ENCODE measurements around the gene RSPH3.
"Not testable (repeated sequence)": the region's sequence is repeated elsewhere in the genome, so short reads cannot be mapped to it uniquely, and the experiment has no call there.

RSPH3 gene

DNA sequence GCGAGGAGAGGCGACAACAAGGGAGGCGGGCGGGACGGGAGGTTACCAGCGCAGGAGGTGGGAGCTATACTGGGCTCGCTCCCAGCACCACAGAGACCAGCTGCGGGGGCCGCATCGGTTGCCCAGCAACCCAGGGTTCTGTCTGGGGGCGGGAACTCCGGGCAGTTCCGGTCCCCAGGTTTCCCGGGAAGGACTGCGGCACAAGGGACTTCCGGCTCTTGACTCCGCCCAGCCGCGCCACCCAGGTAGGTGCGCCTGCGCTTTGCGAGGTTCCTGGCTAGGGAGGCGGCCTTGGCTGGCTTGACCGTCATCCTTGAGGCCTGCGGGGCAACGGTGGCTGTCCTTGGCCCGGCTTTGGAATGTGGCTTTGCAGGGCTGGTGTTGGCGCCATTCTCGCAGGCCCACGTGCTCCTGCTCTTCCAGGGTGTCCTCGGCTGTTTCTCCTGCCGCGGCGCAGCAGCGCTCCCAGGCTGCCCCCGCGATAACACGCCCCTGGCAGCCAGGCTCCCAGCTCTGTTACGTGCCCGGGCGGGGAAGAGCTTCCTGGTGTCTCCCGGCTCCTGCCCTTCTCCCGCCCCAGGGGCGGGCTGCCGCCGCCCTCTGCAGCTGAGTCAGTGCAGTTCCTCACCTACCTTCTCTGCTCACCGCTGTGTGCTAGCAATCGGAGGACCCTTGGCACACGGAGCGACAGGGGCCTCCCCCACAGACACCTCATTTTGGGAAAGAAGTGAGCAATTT is at the start of gene RSPH3:
TSS of gene RSPH3 (minus strand) at position 537 of the 738 bp plus-strand sequence. CDS start 652 bp downstream, outside the sequence.
- DNase-seq = peak; percentile 83

DNA sequence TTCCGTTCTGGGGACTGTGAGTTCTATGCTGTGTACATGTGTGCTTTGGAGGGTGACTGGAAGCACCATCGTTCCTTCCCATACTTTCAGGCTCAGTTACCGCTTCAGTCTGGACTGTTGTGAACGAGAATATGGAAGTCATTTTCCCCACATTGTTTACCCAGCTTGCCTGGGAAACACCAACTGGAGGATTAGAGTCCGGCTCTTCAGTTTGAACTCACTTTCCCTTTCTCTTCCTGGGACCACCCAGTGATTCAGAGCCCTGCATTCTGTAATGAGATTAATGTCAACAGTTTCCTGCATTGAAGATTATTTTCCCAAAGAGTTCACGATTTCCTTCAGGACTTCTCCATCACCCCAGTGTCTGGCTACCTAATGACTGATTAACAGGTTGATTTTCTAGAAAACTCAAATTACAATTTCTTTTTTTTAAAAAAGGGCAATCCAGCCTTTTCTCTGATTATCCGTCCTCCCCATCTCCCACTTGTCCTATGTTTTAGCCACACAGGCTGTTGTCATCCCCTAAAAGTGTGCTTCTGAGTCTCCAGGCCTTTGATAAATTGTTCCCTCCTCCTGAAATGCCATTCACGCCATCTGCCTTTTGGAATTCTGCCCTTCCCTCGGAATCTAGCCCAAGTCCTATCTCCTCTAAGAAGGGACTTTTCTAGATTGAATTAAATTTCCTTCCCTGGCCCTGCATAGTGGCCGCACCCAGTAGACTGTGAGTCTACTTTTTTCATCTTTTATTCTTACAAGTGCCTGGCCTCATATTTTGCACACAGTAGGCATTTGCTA is 48.1 kb upstream of the RSPH3 start:
- DNase-seq = no peak

DNA sequence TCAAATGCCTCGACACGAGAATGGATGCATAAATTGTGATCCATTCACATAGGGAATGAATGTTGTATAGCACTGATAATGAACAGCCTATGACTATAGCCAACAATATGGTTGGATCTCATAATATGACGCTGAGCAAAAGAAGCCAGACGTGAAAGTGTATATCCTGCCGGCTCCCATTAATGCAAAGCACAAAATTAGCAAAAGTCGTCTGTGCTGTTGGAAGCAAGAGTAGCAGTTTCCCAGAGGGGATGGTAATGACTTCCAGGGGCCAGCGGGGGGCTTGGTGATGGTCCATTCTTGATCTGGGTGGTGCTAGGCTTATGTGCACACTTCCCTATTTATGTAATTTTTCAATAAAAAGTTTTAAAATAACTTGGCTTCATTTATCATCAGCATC is 45.8 kb upstream of the RSPH3 start:
- no peak for DNase-seq

GRCh38 chr6:159044899-159045727 is 45.1 kb upstream of the RSPH3 start, which contains the start of gene TAGAP:
TAGAP (minus strand) TSS chr6:159044991; CDS start chr6:159044146, 845 bp downstream.
- DNase-seq = peak; percentile 85

- peak; percentile 40 for DNase-seq
These were observed 43.9 kb upstream of the RSPH3 start for GRCh38 chr6:159043947-159044346.

DNA sequence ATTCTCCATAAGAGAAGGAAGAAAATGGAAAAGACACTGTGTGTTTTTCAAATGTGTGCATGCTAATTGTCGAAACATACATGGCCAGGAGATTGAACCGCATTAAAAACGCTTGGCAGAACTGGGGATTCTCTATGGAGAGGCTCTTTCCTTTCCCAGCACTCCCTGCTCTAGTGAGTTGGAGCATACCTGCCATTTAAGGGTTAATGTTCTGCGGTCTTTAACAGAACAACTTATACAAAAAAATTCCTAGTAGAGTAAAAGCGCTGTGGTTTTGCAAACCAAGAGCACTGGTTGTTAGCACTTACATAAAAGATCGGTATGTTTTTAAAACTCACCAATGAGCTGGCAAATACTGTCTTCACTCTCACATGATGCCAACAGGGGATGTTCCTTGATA is 43.2 kb upstream of the RSPH3 start:
- DNase-seq = no peak

DNA sequence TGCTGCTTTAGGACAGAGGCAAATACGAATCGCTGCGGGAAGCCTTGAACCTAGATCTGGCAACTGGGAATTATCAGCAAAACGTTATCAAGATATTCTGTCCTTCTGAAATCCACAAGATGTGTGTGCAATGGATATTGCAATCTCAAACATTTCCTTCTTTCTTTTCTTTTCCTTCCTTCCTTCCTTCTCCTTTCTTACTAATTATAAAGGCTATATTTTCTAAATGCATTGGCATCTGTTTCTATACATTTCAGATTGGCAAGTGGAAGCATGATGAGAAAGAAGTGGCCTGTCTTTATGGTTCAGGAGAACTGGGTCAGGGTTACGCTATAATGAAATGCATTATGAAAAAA is 42.8 kb upstream of the RSPH3 start:
- no peak for DNase-seq

- DNase-seq = peak; percentile 67
These were observed 42.2 kb upstream of the RSPH3 start for GRCh38 chr6:159042003-159042825.

GRCh38 chr6:159041181-159041580 is 41.2 kb upstream of the RSPH3 start:
- DNase-seq = no peak

GRCh38 chr6:159039885-159040258 is 39.9 kb upstream of the RSPH3 start:
- no peak for DNase-seq

GRCh38 chr6:159038914-159039884 is 39.2 kb upstream of the RSPH3 start:
- peak; percentile 15 for DNase-seq

- DNase-seq = not testable (repeated sequence)
These were observed 38.3 kb upstream of the RSPH3 start for GRCh38 chr6:159038318-159038717.

DNA sequence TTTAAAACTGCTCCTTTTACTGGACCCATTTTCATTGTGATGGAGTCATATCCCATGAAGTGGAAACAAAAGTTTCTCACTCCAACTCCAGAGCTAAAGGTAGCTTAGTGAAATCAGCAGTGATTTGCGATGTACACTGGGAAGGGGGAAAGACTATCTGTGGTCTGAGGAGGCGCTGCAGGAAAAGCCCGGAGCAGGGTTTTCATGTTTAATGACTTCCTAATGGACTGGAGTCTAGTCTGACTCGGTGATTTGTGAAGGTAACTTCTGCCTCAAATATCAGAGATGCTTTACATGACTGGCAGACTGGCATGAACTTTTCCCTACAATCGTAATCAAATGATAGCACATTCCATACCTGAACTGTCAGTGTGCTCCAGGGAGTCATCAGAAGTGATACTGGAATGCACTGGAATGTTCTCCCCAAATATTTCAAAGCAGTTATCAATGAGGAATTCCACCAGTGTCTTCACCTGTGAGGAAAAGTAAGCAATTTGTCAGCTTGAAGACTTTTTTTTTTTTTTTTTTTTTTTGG is 37.8 kb upstream of the RSPH3 start:
- DNase-seq = no peak

- peak; percentile 38 for DNase-seq
These were observed 36.7 kb upstream of the RSPH3 start for GRCh38 chr6:159036673-159037072.

DNA sequence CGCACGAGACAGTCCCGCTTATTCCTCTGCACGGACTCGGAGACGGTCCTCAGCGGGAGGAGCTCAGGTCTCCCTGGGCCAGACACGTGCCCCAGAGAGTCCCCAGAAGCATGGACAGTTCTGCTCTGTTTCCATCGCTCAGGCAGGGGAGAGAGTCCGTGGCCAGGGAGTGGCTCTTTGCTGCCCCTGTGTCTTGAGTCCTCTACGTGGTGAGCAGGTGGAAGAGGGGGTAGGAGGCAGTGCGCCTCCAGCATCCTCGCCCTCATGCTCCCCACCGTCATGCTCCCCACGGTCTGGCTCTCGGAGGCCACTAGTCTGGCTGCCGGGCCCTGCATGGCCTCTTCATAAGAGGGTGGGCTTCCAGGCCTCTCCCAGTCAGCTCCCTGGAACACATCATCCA is 35.9 kb upstream of the RSPH3 start:
- DNase-seq = peak; percentile 31

DNA sequence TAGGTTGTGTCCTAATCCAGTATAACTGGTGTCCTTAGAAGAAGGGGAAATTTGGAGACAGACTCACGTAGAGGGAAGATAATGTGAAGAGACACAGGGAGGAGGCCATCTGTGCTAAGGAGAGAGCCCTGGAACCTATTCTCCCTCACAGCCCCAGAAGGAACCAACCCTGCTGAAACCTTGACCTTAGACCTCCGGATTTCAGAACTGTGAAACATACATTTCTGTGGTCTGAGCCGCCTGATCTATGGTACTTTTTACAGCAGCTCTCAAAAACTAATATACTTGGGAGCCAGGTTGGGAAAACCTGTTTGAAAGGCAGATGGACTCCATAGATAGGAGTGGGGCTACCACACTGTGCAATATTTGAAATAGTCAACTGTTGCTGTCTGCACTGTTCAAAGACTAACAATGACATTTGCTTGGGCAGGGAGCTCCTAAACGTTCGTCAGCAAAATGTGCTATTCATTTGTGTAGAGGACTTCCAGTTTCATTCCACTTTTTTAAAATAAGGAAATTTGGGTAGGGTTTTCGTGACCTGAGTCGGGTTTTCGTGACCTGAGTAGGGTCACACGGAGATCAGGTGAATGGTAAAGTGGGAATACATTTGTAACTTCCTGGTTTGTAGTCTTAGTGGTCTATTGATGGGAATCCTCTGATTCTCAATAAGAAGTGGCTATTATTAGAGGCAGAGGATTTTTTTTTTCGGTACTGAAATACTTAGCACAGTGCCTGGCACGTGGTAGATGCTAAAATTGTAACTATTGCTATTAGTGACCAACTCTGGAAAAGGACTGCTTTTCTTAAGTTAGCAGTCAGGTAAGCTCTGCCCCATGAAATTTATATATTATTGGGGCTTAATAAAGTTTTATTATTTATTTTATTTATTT is 33.4 kb upstream of the RSPH3 start:
- DNase-seq = no peak

DNA sequence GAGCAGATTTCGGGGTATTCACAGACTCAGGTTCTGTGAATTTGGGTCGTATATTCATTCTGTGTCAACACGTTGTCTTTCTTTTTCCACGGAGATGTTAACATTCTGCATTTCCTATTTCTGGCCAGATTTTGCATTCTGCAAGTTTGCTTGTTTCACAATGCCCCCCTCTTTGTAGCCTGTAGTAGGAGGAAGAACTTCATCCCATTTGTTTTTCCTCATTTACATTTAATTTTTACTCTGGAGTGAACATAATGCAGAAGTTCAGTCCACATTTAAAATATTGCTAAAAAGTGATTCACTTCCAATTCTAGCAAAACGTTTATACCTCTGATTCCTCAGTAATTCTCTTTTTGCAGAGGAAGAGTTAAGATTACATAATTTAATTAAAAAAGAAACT is 31.8 kb upstream of the RSPH3 start:
- DNase-seq = no peak

DNA sequence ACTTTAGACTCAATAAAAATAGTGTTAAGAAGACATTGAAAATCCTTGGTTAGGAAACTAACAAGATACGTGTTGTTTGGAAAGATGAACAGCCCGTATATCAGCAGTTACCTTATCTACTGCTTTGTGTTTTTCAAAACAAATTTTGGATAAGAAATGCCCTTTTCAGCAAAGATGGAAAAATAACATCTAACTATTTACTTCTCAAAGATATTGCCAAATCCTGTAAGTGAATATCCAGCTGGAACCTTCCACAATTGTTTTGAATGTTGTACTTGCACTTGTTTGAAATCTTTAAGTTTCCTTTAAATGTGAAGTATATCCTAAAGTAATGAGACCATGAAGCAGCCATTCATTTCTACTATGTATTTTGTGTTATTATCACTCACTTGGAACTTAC is 30.2 kb upstream of the RSPH3 start:
- DNase-seq = no peak

DNA sequence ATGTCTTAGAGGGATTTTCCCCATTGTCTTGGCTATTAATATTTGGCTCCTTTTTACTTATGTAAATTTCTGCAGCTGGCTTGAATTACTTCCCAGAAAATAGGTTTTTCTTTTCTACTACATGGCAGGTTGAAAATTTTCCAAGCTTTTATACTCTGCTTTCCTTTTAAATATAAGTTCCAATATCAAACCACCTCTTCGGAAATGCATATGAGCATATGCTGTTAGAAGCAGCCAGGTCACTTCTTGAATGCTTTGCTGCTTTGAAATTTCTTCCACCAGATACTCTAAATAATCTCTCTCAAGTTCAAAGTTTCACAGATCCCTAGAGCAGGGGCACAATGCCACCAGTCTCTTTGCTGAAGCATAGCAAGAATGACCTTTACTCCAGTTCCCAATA is 25.2 kb upstream of the RSPH3 start:
- not testable (repeated sequence) for DNase-seq

DNA sequence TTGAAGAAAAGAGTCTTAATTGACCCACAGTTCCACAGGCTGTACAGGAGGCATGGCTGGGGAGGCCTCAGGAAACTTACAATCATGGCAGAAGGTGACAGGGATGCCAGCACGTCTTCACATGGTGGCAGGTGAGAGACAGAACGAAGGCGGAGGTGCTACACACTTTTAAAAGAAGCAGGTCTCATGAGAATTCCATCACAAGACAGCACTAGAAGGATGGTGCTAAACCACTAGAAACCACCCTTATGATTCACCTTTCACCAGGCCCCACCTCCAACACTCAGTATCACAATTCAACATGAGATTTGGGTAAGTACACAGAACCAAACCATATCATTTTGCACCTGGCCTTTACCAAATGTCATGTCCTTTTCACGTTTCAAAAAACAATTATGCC is 23.9 kb upstream of the RSPH3 start:
- no peak for DNase-seq

Data from activated CD4-positive, alpha-beta T cell treated with anti-CD3 and anti-CD28 coated beads, Interleukin-2, amount 50 U/mL, for 1 hour (primary cell).